ENCODE data around the gene UBXN10. TPM values are rescaled to one million over a fixed set of nuclear protein-coding genes. Genes with fewer than 3 reads are reported as not detected.

Gene UBXN10
- total and polyA plus RNA-seq, 2 of the 13 experiments (the other 11 are each of a cell fraction or from before 2014, with no cell fraction given), result 0.04 to 0.05 TPM

- TF ChIP-seq AHDC1 (CRISPR knock-in tag; IDR thresholded peaks at IDR 0.05; ENCODE audit: borderline replicate concordance), result no peak
- TF ChIP-seq KLF11 (CRISPR knock-in tag; IDR thresholded peaks at IDR 0.05), result no peak
- no peak for TF ChIP-seq EHMT2 (IDR thresholded peaks at IDR 0.05; ENCODE audit: borderline replicate concordance, low read depth, low read length)
- no peak for TF ChIP-seq ZNF354B (CRISPR knock-in tag; IDR thresholded peaks at IDR 0.05)
- TF ChIP-seq ETV5 (CRISPR knock-in tag; IDR thresholded peaks at IDR 0.05; ENCODE audit: borderline replicate concordance), result peak; percentile 17; the same call in 1 of the 2 replicates
- no peak for TF ChIP-seq HOXA9 (CRISPR knock-in tag; IDR thresholded peaks at IDR 0.05; ENCODE audit: borderline replicate concordance)
- TF ChIP-seq WIZ (CRISPR knock-in tag; IDR thresholded peaks at IDR 0.05), result no peak
- TF ChIP-seq HDAC1 (CRISPR knock-in tag; IDR thresholded peaks at IDR 0.05), result no peak
- TF ChIP-seq PATZ1 (CRISPR knock-in tag; IDR thresholded peaks at IDR 0.05), result no peak
- no peak for TF ChIP-seq RBM22 (optimal IDR thresholded peaks at IDR 0.05; ENCODE audit: low read length)
- TF ChIP-seq YEATS4 (CRISPR knock-in tag; IDR thresholded peaks at IDR 0.05; ENCODE audit: borderline replicate concordance), result no peak
- TF ChIP-seq MED13 (CRISPR knock-in tag; IDR thresholded peaks at IDR 0.05), result no peak
- TF ChIP-seq THAP9 (CRISPR knock-in tag; IDR thresholded peaks at IDR 0.05; ENCODE audit: borderline replicate concordance), result no peak
These were observed 681 bp upstream of the UBXN10 start (continued) for GRCh38 chr1:20184997-20185833.
